OCI-LY1 (cell line): ENCODE measurements around the gene PASK.

ENCODE experiments used
- EZH2 ChIP-seq: fragments of 200-600 bp; sonication (generic), shearing (Covaris generic); IDR thresholded peaks from 2 replicates; pipeline ENCODE4 v1.8.0; 2017; ENCODE audit warnings: borderline replicate concordance, mixed run types, mild to moderate bottlenecking, antibody characterized with exemption, low read length, moderate library complexity, mixed read lengths
- TF ChIP-seq, protein P1 (sequence below): fragments of 200-600 bp; sonication (generic), shearing (Covaris generic); IDR thresholded peaks from 2 replicates; pipeline ENCODE4 v1.5.1; 2017; ENCODE audit warnings: mild to moderate bottlenecking, antibody characterized with exemption, low read length, moderate library complexity, mixed read lengths

DNA sequence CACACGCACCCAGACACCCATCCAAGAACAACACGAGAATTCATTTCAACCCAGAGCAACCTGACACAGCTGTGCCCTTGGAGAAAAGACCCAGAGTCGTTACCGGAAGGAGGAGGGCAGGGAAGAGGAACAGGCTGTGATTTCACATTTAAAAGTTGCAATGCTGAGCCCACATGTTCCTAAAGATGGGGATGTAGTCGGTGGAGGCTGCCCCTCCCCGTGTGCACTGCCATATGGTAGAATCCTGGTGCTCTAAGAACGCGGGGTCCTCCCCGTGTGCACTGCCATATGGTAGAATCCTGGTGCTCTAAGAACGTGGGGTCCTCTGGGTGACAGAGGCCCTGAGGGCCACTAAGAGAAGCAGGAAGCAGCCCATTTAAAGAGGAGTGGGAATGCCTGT is 58.1 kb downstream of the PASK start:
- no peak for TF ChIP-seq EZH2
- TF ChIP-seq, protein P1, sequence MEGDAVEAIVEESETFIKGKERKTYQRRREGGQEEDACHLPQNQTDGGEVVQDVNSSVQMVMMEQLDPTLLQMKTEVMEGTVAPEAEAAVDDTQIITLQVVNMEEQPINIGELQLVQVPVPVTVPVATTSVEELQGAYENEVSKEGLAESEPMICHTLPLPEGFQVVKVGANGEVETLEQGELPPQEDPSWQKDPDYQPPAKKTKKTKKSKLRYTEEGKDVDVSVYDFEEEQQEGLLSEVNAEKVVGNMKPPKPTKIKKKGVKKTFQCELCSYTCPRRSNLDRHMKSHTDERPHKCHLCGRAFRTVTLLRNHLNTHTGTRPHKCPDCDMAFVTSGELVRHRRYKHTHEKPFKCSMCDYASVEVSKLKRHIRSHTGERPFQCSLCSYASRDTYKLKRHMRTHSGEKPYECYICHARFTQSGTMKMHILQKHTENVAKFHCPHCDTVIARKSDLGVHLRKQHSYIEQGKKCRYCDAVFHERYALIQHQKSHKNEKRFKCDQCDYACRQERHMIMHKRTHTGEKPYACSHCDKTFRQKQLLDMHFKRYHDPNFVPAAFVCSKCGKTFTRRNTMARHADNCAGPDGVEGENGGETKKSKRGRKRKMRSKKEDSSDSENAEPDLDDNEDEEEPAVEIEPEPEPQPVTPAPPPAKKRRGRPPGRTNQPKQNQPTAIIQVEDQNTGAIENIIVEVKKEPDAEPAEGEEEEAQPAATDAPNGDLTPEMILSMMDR = no peak
